Type B pancreatic cell (in vitro differentiated cells): Measurements from ENCODE around the gene MYLK. TPM values are rescaled to one million over a fixed set of nuclear protein-coding genes. Genes with fewer than 3 reads are reported as not detected.

Experiments used
- DNase-seq: peaks from one replicate; pipeline ENCODE4 v3.0.0; 2021; ENCODE audit warnings: mixed read lengths; ENCODE audit not compliant: unreplicated experiment; ENCODE audit errors: extremely low spot score
- H3K27ac Mint-ChIP-seq: 2 replicates; pipeline ENCODE4 v1.8.0; 2021; ENCODE audit warnings: mild to moderate bottlenecking, mixed read lengths
- H3K27me3 Mint-ChIP-seq: 2 replicates; pipeline ENCODE4 v1.8.0; 2021; ENCODE audit warnings: mixed read lengths
- H3K36me3 Mint-ChIP-seq: 2 replicates; pipeline ENCODE4 v1.8.0; 2021; ENCODE audit warnings: mixed read lengths
- H3K4me1 Mint-ChIP-seq: one replicate; pipeline ENCODE4 v1.8.0; 2021; ENCODE audit warnings: mixed read lengths; ENCODE audit not compliant: unreplicated experiment
- H3K4me3 Mint-ChIP-seq: 2 replicates; pipeline ENCODE4 v1.8.0; 2021; ENCODE audit warnings: mild to moderate bottlenecking, mixed read lengths
- H3K9me3 Mint-ChIP-seq: 2 replicates; pipeline ENCODE4 v1.8.0; 2021; ENCODE audit warnings: mixed read lengths
- CTCF ChIP-seq: fragments of 200-600 bp; sonication (generic); conservative IDR thresholded peaks from 2 replicates; pipeline ENCODE4 v1.5.0; 2021; ENCODE audit warnings: antibody characterized with exemption, mild to moderate bottlenecking
- total RNA-seq: library from RNA; stranded (reverse); gene quantifications from 2 replicates; pipeline ENCODE4 v1.2.1, GENCODE V29; 2021; ENCODE audit warnings: low replicate concordance

Gene MYLK
- total RNA-seq, 1 donor from 2014 or later = 16.8 TPM

- H3K27ac Mint-ChIP-seq = no peak overlapping the region
Measured at GRCh38 chr3:123766193-123767008, 117.7 kb downstream of the MYLK start.

GRCh38 chr3:123765475-123766128 lies 118.5 kb downstream of the MYLK start:
- peaks cover 4% of the 10 kb centered on the region for H3K4me1 Mint-ChIP-seq
- no peak for DNase-seq
- no peaks in the 10 kb centered on the region for H3K36me3 Mint-ChIP-seq

More at GRCh38 chr3:123766193-123767008, 117.7 kb downstream of the MYLK start:
- H3K36me3 Mint-ChIP-seq = no peaks in the 10 kb centered on the region
- peaks cover 3% of the 10 kb centered on the region for H3K27me3 Mint-ChIP-seq
- H3K9me3 Mint-ChIP-seq = no peaks in the 10 kb centered on the region
- no peak for DNase-seq
- TF ChIP-seq CTCF = no peak
- no peak overlapping the region for H3K4me3 Mint-ChIP-seq
- H3K4me1 Mint-ChIP-seq = peaks cover 4% of the 10 kb centered on the region

GRCh38 chr3:123764647-123765046 lies 119.5 kb downstream of the MYLK start:
- no peak overlapping the region for H3K27ac Mint-ChIP-seq
- no peak for DNase-seq
- no peaks in the 10 kb centered on the region for H3K9me3 Mint-ChIP-seq
- no peak for TF ChIP-seq CTCF
- H3K4me1 Mint-ChIP-seq = peaks cover 4% of the 10 kb centered on the region
- no peak overlapping the region for H3K4me3 Mint-ChIP-seq
- peaks cover 3% of the 10 kb centered on the region for H3K27me3 Mint-ChIP-seq
- no peaks in the 10 kb centered on the region for H3K36me3 Mint-ChIP-seq

More at GRCh38 chr3:123765475-123766128, 118.5 kb downstream of the MYLK start:
- no peak for TF ChIP-seq CTCF
- no peaks in the 10 kb centered on the region for H3K9me3 Mint-ChIP-seq
- H3K27ac Mint-ChIP-seq = no peak overlapping the region
- H3K4me3 Mint-ChIP-seq = no peak overlapping the region
- peaks cover 3% of the 10 kb centered on the region for H3K27me3 Mint-ChIP-seq

- no peaks in the 10 kb centered on the region for H3K36me3 Mint-ChIP-seq
- H3K4me1 Mint-ChIP-seq = peaks cover 4% of the 10 kb centered on the region
- no peak overlapping the region for H3K27ac Mint-ChIP-seq
- H3K4me3 Mint-ChIP-seq = no peak overlapping the region
- no peak for DNase-seq
- no peaks in the 10 kb centered on the region for H3K9me3 Mint-ChIP-seq
- H3K27me3 Mint-ChIP-seq = peaks cover 3% of the 10 kb centered on the region
- TF ChIP-seq CTCF = no peak
Measured at GRCh38 chr3:123762805-123763204, 121.3 kb downstream of the MYLK start.

GRCh38 chr3:123760817-123761216 lies 123.3 kb downstream of the MYLK start:
- TF ChIP-seq CTCF = no peak
- H3K4me1 Mint-ChIP-seq = peaks cover 11% of the 10 kb centered on the region
- no peak for DNase-seq
- no peaks in the 10 kb centered on the region for H3K9me3 Mint-ChIP-seq
- no peaks in the 10 kb centered on the region for H3K36me3 Mint-ChIP-seq
- no peak overlapping the region for H3K4me3 Mint-ChIP-seq
- peaks cover 3% of the 10 kb centered on the region for H3K27me3 Mint-ChIP-seq
- H3K27ac Mint-ChIP-seq = no peak overlapping the region
